HepG2 (cell line): ENCODE data around the gene ADM5. TPM values are rescaled to one million over a fixed set of nuclear protein-coding genes. Genes with fewer than 3 reads are reported as not detected.

Experiments used
- AHDC1 ChIP-seq: sonication (generic); formaldehyde crosslinking; IDR thresholded peaks from 2 replicates; pipeline ENCODE4 v1.5.1; 2020; ENCODE audit warnings: mild to moderate bottlenecking, missing genetic modification reagents, borderline replicate concordance
- CCAR2 ChIP-seq: fragments of 200-400 bp; formaldehyde crosslinking; optimal IDR thresholded peaks from 2 replicates; pipeline ENCODE3; 2018; ENCODE audit warnings: low read depth, mild to moderate bottlenecking, low read length, moderate library complexity
- ELF1 ChIP-seq: sonication (generic); formaldehyde crosslinking; IDR thresholded peaks from 2 replicates; pipeline ENCODE4 v1.4.0; 2020; ENCODE audit warnings: missing genetic modification reagents
- GABPB1 ChIP-seq: IDR thresholded peaks from 2 replicates; pipeline ENCODE4 v1.6.1; 2016; ENCODE audit warnings: mild to moderate bottlenecking, missing genetic modification reagents, moderate library complexity, missing compliant biosample characterization
- JUN ChIP-seq: sonication (generic); formaldehyde crosslinking; IDR thresholded peaks from 2 replicates; pipeline ENCODE4 v1.4.0; 2020; ENCODE audit warnings: mild to moderate bottlenecking, missing genetic modification reagents
- MXD4 ChIP-seq: IDR thresholded peaks from 2 replicates; pipeline ENCODE4 v1.6.1; 2016; ENCODE audit warnings: mild to moderate bottlenecking, missing biosample characterization, missing genetic modification reagents
- NR1H2 ChIP-seq: sonication (generic); formaldehyde crosslinking; IDR thresholded peaks from 2 replicates; pipeline ENCODE4 v1.8.1; 2022; ENCODE audit warnings: low read depth, missing genetic modification reagents, borderline replicate concordance
- NR2F2 ChIP-seq: IDR thresholded peaks from 2 replicates; pipeline ENCODE4 v1.6.1; 2012; ENCODE audit warnings: low read depth, inconsistent platforms, borderline replicate concordance
- PHF8 ChIP-seq: sonication (generic); formaldehyde crosslinking; IDR thresholded peaks from 2 replicates; pipeline ENCODE4 v1.5.0; 2020; ENCODE audit warnings: missing genetic modification reagents
- PLSCR1 ChIP-seq: sonication (generic); formaldehyde crosslinking; IDR thresholded peaks from 2 replicates; pipeline ENCODE4 v1.5.0; 2020; ENCODE audit warnings: missing genetic modification reagents, mild to moderate bottlenecking, borderline replicate concordance
- RCOR2 ChIP-seq: IDR thresholded peaks from 2 replicates; pipeline ENCODE4 v1.6.1; 2016; ENCODE audit warnings: missing biosample characterization, missing genetic modification reagents
- REST ChIP-seq, 2 experiments: IDR thresholded peaks; 2 replicates each; pipeline ENCODE4 v1.6.1; 2011 to 2012; ENCODE audit warnings: low read length in 2 of 2, borderline replicate concordance in 1 of 2, low read depth in 1 of 2, mild to moderate bottlenecking in 1 of 2, moderate library complexity in 1 of 2
- SCMH1 ChIP-seq: sonication (generic); formaldehyde crosslinking; IDR thresholded peaks from 2 replicates; pipeline ENCODE4 v1.9.0; 2021; ENCODE audit warnings: missing genetic modification reagents, mild to moderate bottlenecking, borderline replicate concordance
- SETDB1 ChIP-seq: sonication (generic); formaldehyde crosslinking; IDR thresholded peaks from 2 replicates; pipeline ENCODE4 v1.5.1; 2020; ENCODE audit warnings: missing genetic modification reagents, mild to moderate bottlenecking, borderline replicate concordance
- SRSF4 ChIP-seq: fragments of 200-400 bp; formaldehyde crosslinking; IDR thresholded peaks from one replicate; pipeline ENCODE4 v1.6.1; 2018; ENCODE audit warnings: mild to moderate bottlenecking, low read depth, low read length, moderate library complexity; ENCODE audit not compliant: poor library complexity, severe bottlenecking
- SSRP1 ChIP-seq: IDR thresholded peaks from 2 replicates; pipeline ENCODE4 v1.6.1; 2016; ENCODE audit warnings: control low read depth
- TBP ChIP-seq: sonication (generic); formaldehyde crosslinking; IDR thresholded peaks from 2 replicates; pipeline ENCODE4 v1.5.0; 2020; ENCODE audit warnings: missing genetic modification reagents
- ZMYM3 ChIP-seq: sonication (generic); formaldehyde crosslinking; IDR thresholded peaks from 2 replicates; pipeline ENCODE4 v1.5.1; 2020; ENCODE audit warnings: mild to moderate bottlenecking, missing genetic modification reagents
- ZNF446 ChIP-seq: sonication (generic); formaldehyde crosslinking; IDR thresholded peaks from 2 replicates; pipeline ENCODE4 v1.5.0; 2020; ENCODE audit warnings: mild to moderate bottlenecking, missing genetic modification reagents
- ZNF816 ChIP-seq: sonication (generic); formaldehyde crosslinking; IDR thresholded peaks from 2 replicates; pipeline ENCODE4 v1.8.0; 2022; ENCODE audit warnings: missing genetic modification reagents, mild to moderate bottlenecking, borderline replicate concordance
- ZSCAN12 ChIP-seq: sonication (generic); formaldehyde crosslinking; IDR thresholded peaks from 2 replicates; pipeline ENCODE4 v1.9.0; 2021; ENCODE audit warnings: mild to moderate bottlenecking, missing genetic modification reagents
- polyA plus RNA-seq, 8 experiments: library from polyadenylated mRNA; depleted of rRNA in 3 of 8; stranded (reverse) in 7 of 8; unstranded in 1 of 8; fragments of >200 nt; fragmentation: Illumina TruSeq in 4 of 8; extraction: Trizol in 4 of 8; gene quantifications; 2 replicates each; pipeline versions ENCODE4 v1.2.1 to v1.2.3, GENCODE V29; 2011 to 2016; ENCODE audit warnings: low read depth in 4 of 8, missing spikeins in 1 of 8, mixed read lengths in 1 of 8; ENCODE audit not compliant: insufficient read depth in 1 of 8
- total RNA-seq, 5 experiments: library from RNA; depleted of rRNA; stranded (reverse); fragments of >200 nt; fragmentation: Illumina TruSeq; extraction: Trizol; gene quantifications; 2 replicates each; pipeline ENCODE4 v1.2.3, GENCODE V29; 2016; ENCODE audit warnings: low read depth in 1 of 5

Gene ADM5
- total and polyA plus RNA-seq, 2 of the 13 experiments (the other 11 are each of a cell fraction or from before 2014, with no cell fraction given): 2.7 to 4.1 TPM

- TF ChIP-seq CCAR2 (no peak), SETDB1 (CRISPR knock-in tag) (no peak), MXD4 (no peak), SRSF4 (no peak), NR2F2 (no peak), TBP (CRISPR knock-in tag) (no peak), SCMH1 (CRISPR knock-in tag) (no peak), ELF1 (CRISPR knock-in tag) (no peak), PHF8 (CRISPR knock-in tag) (0 out of 2 replicates have a peak, but pooled peaks have one; percentile 8), JUN (CRISPR knock-in tag) (no peak), PLSCR1 (CRISPR knock-in tag) (no peak), GABPB1 (CRISPR knock-in tag) (no peak), AHDC1 (CRISPR knock-in tag) (peak; percentile 48; the same call in 1 of the 2 replicates), NR1H2 (CRISPR knock-in tag) (no peak), ZSCAN12 (CRISPR knock-in tag) (no peak), ZNF446 (peak; percentile 27; the same call in 1 of the 2 replicates), RCOR2 (CRISPR knock-in tag) (no peak), REST (IDR thresholded peaks at IDR 0.05; ENCODE audit: borderline replicate concordance in 1 of 2, low read depth in 1 of 2, low read length in 2 of 2) (no peak), ZMYM3 (no peak), ZNF816 (CRISPR knock-in tag) (no peak), SSRP1 (CRISPR knock-in tag) (0 out of 2 replicates have a peak, but pooled peaks have one; percentile 49)
- TF ChIP-seq, all 625 proteins: peak for 8
Measured at GRCh38 chr19:49665036-49665350, 24.4 kb upstream of the ADM5 start (continued).
